OCI-LY3 (cell line): ENCODE measurements around the gene SHC1.

Source experiments
- H2AFZ ChIP-seq: fragments of 200-600, 300-600 bp; shearing (Covaris generic); 2 replicates; pipeline ENCODE4 v1.6.0; 2014; ENCODE audit warnings: antibody characterized with exemption, low read depth, low read length
- H3K27ac ChIP-seq: fragments of 200-600, 300-600 bp; sonication (generic); 2 replicates; pipeline ENCODE4 v1.5.1; 2014; ENCODE audit warnings: mild to moderate bottlenecking, low read length, moderate library complexity, mixed read lengths
- H3K27me3 ChIP-seq: fragments of 200-600, 300-600 bp; sonication (generic); 2 replicates; pipeline ENCODE4 v1.6.1; 2014; ENCODE audit warnings: low read depth, low read length, mixed read lengths
- H3K36me3 ChIP-seq: fragments of 200-600, 300-600 bp; sonication (generic); replicated peaks from 2 replicates; pipeline ENCODE3; 2014; ENCODE audit warnings: low read depth, low read length, mixed read lengths
- H3K4me1 ChIP-seq: fragments of 300-600, 200-600 bp; sonication (generic); 2 replicates; pipeline ENCODE4 v1.6.1; 2014; ENCODE audit warnings: low read length, mixed read lengths
- H3K4me2 ChIP-seq: fragments of 200-600, 300-600 bp; sonication (generic); 2 replicates; pipeline ENCODE4 v1.6.1; 2014; ENCODE audit warnings: low read length, mixed read lengths
- H3K4me3 ChIP-seq: fragments of 300-600, 200-600 bp; sonication (generic); 2 replicates; pipeline ENCODE4 v1.5.1; 2014; ENCODE audit warnings: antibody characterized with exemption, mild to moderate bottlenecking, low read length, moderate library complexity
- H3K79me2 ChIP-seq: fragments of 300-600, 200-600 bp; shearing (Covaris generic); 2 replicates; pipeline ENCODE4 v1.6.1; 2014; ENCODE audit warnings: mild to moderate bottlenecking, low read length, mixed read lengths
- H3K9ac ChIP-seq: fragments of 300-600, 200-600 bp; shearing (Covaris generic); 2 replicates; pipeline ENCODE4 v1.6.0; 2014; ENCODE audit warnings: mild to moderate bottlenecking, low read length, moderate library complexity
- H3K9me3 ChIP-seq: fragments of 200-600, 300-600 bp; shearing (Covaris generic); 2 replicates; pipeline ENCODE4 v1.6.1; 2014; ENCODE audit warnings: low read length, mixed read lengths; ENCODE audit not compliant: insufficient read depth
- H4K20me1 ChIP-seq: fragments of 200-600, 300-600 bp; sonication (generic); 2 replicates; pipeline ENCODE4 v1.6.1; 2016; ENCODE audit warnings: low read length, mixed read lengths; ENCODE audit not compliant: insufficient read depth
- EZH2phosphoT487 ChIP-seq: fragments of 200-600 bp; shearing (Covaris generic); IDR thresholded peaks from 2 replicates; pipeline ENCODE4 v1.6.1; 2018; ENCODE audit warnings: antibody characterized with exemption, mixed run types, low read depth
- TF ChIP-seq, protein P1 (sequence below): fragments of 200-600, 300-600 bp; sonication (generic); IDR thresholded peaks from 2 replicates; pipeline ENCODE4 v1.5.1; 2014; ENCODE audit warnings: antibody characterized with exemption, low read length, low read depth

Gene SHC1

DNA sequence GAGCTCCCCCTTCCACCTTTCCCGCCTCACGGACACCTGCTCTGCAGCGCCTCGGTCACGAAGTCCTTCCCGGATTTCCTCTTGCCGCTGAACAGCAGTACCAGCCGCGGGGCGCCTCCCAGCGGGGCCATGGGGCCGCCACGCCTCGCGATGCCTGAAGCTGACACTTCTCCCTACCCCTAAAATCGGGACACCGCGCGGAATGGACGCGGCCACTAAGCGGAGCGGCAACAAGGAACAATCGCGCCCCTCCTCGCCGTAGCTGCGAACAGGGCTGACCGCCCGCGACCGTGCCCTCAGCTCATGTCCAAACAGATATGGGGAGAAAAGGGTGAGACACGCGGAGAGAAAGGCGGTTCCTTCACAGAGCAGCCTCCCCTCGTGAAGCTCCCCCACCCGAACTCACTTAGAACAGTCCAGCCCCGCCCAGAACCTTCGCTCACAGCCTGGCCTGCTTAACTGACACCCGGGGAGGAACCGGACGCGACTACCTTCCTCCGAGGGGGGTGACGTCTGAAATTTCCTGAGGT lies 33.9 kb downstream of the SHC1 start, which contains the start of gene PMVK:
PMVK (minus strand) TSS at position 165 of the 530 bp plus-strand sequence; CDS start at position 131, 34 bp downstream.
- Histone ChIP-seq H3K36me3 (peaks cover 3% of the 10 kb centered on the region), H3K4me2 (peak within 1 kb of the TSS; percentile 84), H3K4me3 (peak within 1 kb of the TSS; percentile 78), H3K4me1 (peaks cover 31% of the 10 kb centered on the region), H3K27ac (peak within 1 kb of the TSS; percentile 81), H2AFZ (peak within 1 kb of the TSS; percentile 83), H3K27me3 (no peaks in the 10 kb centered on the region), H3K79me2 (peaks cover 14% of the 10 kb centered on the region), H4K20me1 (no peaks in the 10 kb centered on the region), H3K9me3 (no peaks in the 10 kb centered on the region), H3K9ac (peak within 1 kb of the TSS; percentile 84)
- TF ChIP-seq EZH2phosphoT487, result no peak
- TF ChIP-seq, protein P1, sequence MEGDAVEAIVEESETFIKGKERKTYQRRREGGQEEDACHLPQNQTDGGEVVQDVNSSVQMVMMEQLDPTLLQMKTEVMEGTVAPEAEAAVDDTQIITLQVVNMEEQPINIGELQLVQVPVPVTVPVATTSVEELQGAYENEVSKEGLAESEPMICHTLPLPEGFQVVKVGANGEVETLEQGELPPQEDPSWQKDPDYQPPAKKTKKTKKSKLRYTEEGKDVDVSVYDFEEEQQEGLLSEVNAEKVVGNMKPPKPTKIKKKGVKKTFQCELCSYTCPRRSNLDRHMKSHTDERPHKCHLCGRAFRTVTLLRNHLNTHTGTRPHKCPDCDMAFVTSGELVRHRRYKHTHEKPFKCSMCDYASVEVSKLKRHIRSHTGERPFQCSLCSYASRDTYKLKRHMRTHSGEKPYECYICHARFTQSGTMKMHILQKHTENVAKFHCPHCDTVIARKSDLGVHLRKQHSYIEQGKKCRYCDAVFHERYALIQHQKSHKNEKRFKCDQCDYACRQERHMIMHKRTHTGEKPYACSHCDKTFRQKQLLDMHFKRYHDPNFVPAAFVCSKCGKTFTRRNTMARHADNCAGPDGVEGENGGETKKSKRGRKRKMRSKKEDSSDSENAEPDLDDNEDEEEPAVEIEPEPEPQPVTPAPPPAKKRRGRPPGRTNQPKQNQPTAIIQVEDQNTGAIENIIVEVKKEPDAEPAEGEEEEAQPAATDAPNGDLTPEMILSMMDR, result peak; percentile 59

DNA sequence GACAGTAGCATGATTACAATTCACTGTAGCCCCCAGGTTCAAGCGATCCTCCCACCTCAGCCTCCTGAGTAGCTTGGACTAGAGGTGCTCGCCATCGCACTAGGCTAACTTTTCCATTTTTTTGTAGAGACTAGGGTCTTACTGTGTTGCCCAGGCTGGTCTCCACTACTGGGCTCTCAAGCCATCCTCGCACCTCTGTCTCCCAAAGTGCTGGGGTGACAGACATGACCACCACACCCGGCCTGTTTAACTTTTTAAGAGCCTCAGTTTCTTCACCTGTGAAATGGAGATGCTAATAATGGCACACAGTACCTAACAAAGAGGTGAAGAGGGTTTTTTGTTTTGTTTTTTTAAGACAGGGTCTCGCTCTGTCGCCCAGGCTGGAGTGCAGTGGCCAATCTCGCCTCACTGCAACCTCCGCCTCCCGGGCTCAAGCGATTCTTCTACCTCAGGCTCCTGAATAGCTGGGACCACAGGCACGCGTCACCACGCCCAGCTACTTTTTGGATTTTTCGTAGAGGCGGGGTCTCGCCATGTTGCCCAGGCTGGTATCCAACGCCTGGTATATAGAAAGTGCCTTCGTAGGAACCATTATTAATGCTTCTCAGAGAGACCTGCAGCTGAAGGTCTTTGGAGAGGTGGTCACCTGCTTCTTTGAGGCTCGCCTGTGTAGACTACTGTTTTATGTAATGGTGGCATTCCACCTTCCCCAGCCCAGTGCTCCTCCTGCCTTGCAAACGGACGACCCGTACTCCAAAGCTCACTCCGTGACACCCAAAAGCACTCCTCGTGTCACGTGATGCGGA lies 34.6 kb downstream of the SHC1 start:
- Histone ChIP-seq H3K9me3 (no peaks in the 10 kb centered on the region), H3K27me3 (no peaks in the 10 kb centered on the region), H3K4me1 (peaks cover 25% of the 10 kb centered on the region), H2AFZ (peak overlapping the region; percentile 83), H3K4me2 (peak overlapping the region; percentile 84), H3K9ac (peak overlapping the region; percentile 84), H3K4me3 (peak overlapping the region; percentile 78), H3K79me2 (peaks cover 14% of the 10 kb centered on the region), H3K27ac (peak overlapping the region; percentile 81), H4K20me1 (no peaks in the 10 kb centered on the region), H3K36me3 (peaks cover 3% of the 10 kb centered on the region)
- TF ChIP-seq, protein P1, result no peak
- no peak for TF ChIP-seq EZH2phosphoT487

DNA sequence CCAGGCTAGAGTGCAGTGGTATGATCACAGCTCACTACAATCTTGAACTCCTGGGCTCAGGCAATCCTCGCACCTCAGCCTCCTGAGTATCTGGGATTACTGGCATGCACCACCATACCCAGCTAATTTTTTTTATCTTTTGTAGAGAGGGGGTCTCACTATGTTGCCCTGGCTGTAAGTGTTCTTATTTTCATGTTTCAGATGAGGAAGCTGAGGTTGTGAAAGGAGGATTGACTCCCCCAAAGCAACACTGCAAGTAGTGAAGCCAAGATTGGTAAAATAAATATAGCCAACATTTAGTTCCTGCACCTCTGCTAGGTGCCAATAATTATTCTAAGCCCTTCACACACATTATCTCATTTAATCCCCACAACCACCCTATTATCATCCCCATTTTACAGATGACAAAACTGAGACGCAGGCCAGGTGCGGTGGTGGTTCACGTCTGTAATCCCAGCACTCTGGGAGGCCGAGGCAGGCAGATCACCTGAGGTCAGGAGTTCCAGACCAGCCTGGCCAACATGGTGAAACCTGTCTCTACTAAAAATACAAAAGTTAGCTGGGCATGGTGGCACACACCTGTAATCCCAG lies 36.1 kb downstream of the SHC1 start:
- peaks cover 14% of the 10 kb centered on the region for H3K79me2 ChIP-seq
- H3K4me1 ChIP-seq, result peaks cover 14% of the 10 kb centered on the region
- no peak overlapping the region for H3K27ac ChIP-seq
- H3K9ac ChIP-seq, result no peak overlapping the region
- no peak overlapping the region for H3K4me3 ChIP-seq
- no peaks in the 10 kb centered on the region for H3K27me3 ChIP-seq
- H3K4me2 ChIP-seq, result no peak overlapping the region
- no peak overlapping the region for H2AFZ ChIP-seq
- no peaks in the 10 kb centered on the region for H4K20me1 ChIP-seq
- peaks cover 5% of the 10 kb centered on the region for H3K36me3 ChIP-seq
- H3K9me3 ChIP-seq, result no peaks in the 10 kb centered on the region
- TF ChIP-seq EZH2phosphoT487, result no peak

DNA sequence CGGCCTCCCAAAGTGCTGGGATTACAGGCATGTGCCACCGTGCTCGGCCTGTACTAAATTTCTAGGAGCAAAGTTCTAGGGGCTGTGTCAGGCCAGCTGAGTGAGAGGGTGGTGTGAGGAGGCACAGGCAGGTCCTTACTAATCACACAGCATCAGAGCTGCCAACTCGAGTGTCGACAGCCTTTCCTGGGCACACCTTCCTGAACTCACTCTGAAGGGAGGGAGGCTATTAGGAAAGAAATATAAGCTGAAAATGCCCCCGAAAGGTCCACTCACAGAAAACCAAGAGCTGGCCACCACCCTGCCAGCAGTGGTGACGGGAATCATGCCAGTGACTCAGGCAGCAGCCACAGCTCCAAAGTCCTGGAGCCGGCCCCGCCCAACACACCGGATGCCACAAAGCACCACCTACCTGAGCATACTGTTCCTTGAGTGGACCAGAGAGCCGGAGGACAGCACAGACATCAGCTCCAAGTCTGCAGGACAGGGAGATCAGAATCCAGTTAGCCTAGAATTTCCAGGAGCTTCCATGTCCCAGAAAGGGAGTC lies 38.5 kb downstream of the SHC1 start:
- H3K4me3 ChIP-seq, result no peak overlapping the region
- no peak overlapping the region for H3K27ac ChIP-seq
- H3K27me3 ChIP-seq, result no peaks in the 10 kb centered on the region
- H3K9me3 ChIP-seq, result no peaks in the 10 kb centered on the region
- H3K4me2 ChIP-seq, result no peak overlapping the region
- H3K9ac ChIP-seq, result no peak overlapping the region
- H3K79me2 ChIP-seq, result peaks cover 14% of the 10 kb centered on the region
- no peaks in the 10 kb centered on the region for H4K20me1 ChIP-seq
- peaks cover 16% of the 10 kb centered on the region for H3K36me3 ChIP-seq
- no peak overlapping the region for H2AFZ ChIP-seq
- no peak for TF ChIP-seq EZH2phosphoT487
- TF ChIP-seq, protein P1, result no peak
- H3K4me1 ChIP-seq, result peaks cover 7% of the 10 kb centered on the region
